WTC11 (cell line): Measurements from ENCODE around the gene YY1AP1. TPM values are rescaled to one million over a fixed set of nuclear protein-coding genes. Genes with fewer than 3 reads are reported as not detected.

Experiments used
- ATAC-seq: fragments of 200-7000 bp; cut with Tn5 transposase; 2 replicates; pipeline ENCODE4 v1.10.0; 2021; ENCODE audit warnings: mild to moderate bottlenecking, moderate library complexity
- CTCF ChIA-PET: fragments of 300-600 bp; sonication (Branson Sonifier 250); formaldehyde crosslinking; loops from one replicate; lab custom pipeline; 2021; ENCODE audit warnings: antibody characterized with exemption; lab: Charles Lee
- POLR2A ChIA-PET: fragments of 350-600 bp; sonication (Branson Sonifier 250); formaldehyde crosslinking; loops from one replicate; lab custom pipeline; 2021; ENCODE audit warnings: antibody characterized with exemption; lab: Charles Lee
- DNase-seq: peaks from one replicate; pipeline ENCODE4 v3.0.0; 2021; ENCODE audit warnings: low spot score
- H3K27ac Mint-ChIP-seq: 2 replicates; pipeline ENCODE4 v1.8.0; 2021; ENCODE audit warnings: mixed read lengths
- H3K27me3 Mint-ChIP-seq: 2 replicates; pipeline ENCODE4 v1.8.0; 2021; ENCODE audit warnings: low read depth, mild to moderate bottlenecking, moderate library complexity, mixed read lengths
- H3K36me3 Mint-ChIP-seq: 2 replicates; pipeline ENCODE4 v1.8.0; 2021; ENCODE audit warnings: mixed read lengths
- H3K4me1 Mint-ChIP-seq: 2 replicates; pipeline ENCODE4 v1.8.0; 2022; ENCODE audit warnings: mixed read lengths
- H3K4me3 Mint-ChIP-seq: 2 replicates; pipeline ENCODE4 v1.8.0; 2021; ENCODE audit warnings: mild to moderate bottlenecking, moderate library complexity, mixed read lengths
- H3K9me3 Mint-ChIP-seq: 2 replicates; pipeline ENCODE4 v1.8.0; 2021; ENCODE audit warnings: mixed read lengths
- AFF4 ChIP-seq: sonication (generic); formaldehyde crosslinking; IDR thresholded peaks from 2 replicates; pipeline ENCODE4 v1.8.1; 2023; ENCODE audit warnings: mild to moderate bottlenecking, missing genetic modification reagents, borderline replicate concordance
- CREM ChIP-seq: sonication (generic); formaldehyde crosslinking; IDR thresholded peaks from 2 replicates; pipeline ENCODE4 v1.8.1; 2022; ENCODE audit warnings: mild to moderate bottlenecking, missing genetic modification reagents, moderate library complexity
- CTCF ChIP-seq: fragments of 200-600 bp; IDR thresholded peaks from 2 replicates; pipeline ENCODE4 v1.8.0; 2022; ENCODE audit warnings: antibody characterized with exemption
- ELF4 ChIP-seq: sonication (generic); formaldehyde crosslinking; IDR thresholded peaks from 2 replicates; pipeline ENCODE4 v1.8.1; 2022; ENCODE audit warnings: low read depth, mild to moderate bottlenecking, moderate library complexity, missing genetic modification reagents
- GABPB1 ChIP-seq: sonication (generic); formaldehyde crosslinking; IDR thresholded peaks from 2 replicates; pipeline ENCODE4 v1.8.1; 2023; ENCODE audit warnings: mild to moderate bottlenecking, missing genetic modification reagents
- MXD4 ChIP-seq: fragments of 250-450 bp; sonication (Bioruptor Pico); IDR thresholded peaks from 2 replicates; pipeline ENCODE4 v1.8.0; 2021; ENCODE audit warnings: mild to moderate bottlenecking, moderate library complexity, borderline replicate concordance
- NFYB ChIP-seq: sonication (generic); formaldehyde crosslinking; conservative IDR thresholded peaks from 2 replicates; pipeline ENCODE4 v1.8.0; 2022; ENCODE audit warnings: low read depth, missing genetic modification reagents
- NR2C2 ChIP-seq: sonication (generic); formaldehyde crosslinking; IDR thresholded peaks from 2 replicates; pipeline ENCODE4 v1.8.0; 2022; ENCODE audit warnings: mild to moderate bottlenecking, missing genetic modification reagents
- PRRX2 ChIP-seq: fragments of 250-450 bp; sonication (Bioruptor Pico); IDR thresholded peaks from 2 replicates; pipeline ENCODE4 v1.8.0; 2021; ENCODE audit warnings: mild to moderate bottlenecking
- RORB ChIP-seq: fragments of 250-450 bp; sonication (Bioruptor Pico); IDR thresholded peaks from 2 replicates; pipeline ENCODE4 v1.9.0; 2021; ENCODE audit warnings: mild to moderate bottlenecking
- SMAD3 ChIP-seq: sonication (generic); formaldehyde crosslinking; IDR thresholded peaks from 2 replicates; pipeline ENCODE4 v1.8.0; 2022; ENCODE audit warnings: missing genetic modification reagents, mild to moderate bottlenecking, borderline replicate concordance
- TEAD4 ChIP-seq: sonication (generic); formaldehyde crosslinking; IDR thresholded peaks from 2 replicates; pipeline ENCODE4 v1.8.0; 2022; ENCODE audit warnings: mild to moderate bottlenecking, missing genetic modification reagents
- ZBTB21 ChIP-seq: sonication (generic); formaldehyde crosslinking; IDR thresholded peaks from 2 replicates; pipeline ENCODE4 v1.8.1; 2023; ENCODE audit warnings: mild to moderate bottlenecking, missing genetic modification reagents, borderline replicate concordance
- ZNF138 ChIP-seq: sonication (generic); formaldehyde crosslinking; conservative IDR thresholded peaks from 2 replicates; pipeline ENCODE4 v1.8.1; 2022; ENCODE audit warnings: mild to moderate bottlenecking, moderate library complexity, missing genetic modification reagents
- ZNF219 ChIP-seq: sonication (generic); formaldehyde crosslinking; IDR thresholded peaks from 2 replicates; pipeline ENCODE4 v1.8.0; 2023; ENCODE audit warnings: missing genetic modification reagents, mild to moderate bottlenecking, borderline replicate concordance
- ZNF232 ChIP-seq: sonication (generic); formaldehyde crosslinking; IDR thresholded peaks from 2 replicates; pipeline ENCODE4 v1.8.0; 2022; ENCODE audit warnings: mild to moderate bottlenecking, missing genetic modification reagents
- ZNF263 ChIP-seq: sonication (generic); formaldehyde crosslinking; IDR thresholded peaks from 2 replicates; pipeline ENCODE4 v1.8.1; 2022; ENCODE audit warnings: low read depth, mild to moderate bottlenecking, moderate library complexity, missing genetic modification reagents
- ZNF416 ChIP-seq: fragments of 250-450 bp; sonication (Bioruptor Pico); IDR thresholded peaks from 2 replicates; pipeline ENCODE4 v1.9.0; 2021; ENCODE audit warnings: mild to moderate bottlenecking, inconsistent platforms
- ZNF423 ChIP-seq: fragments of 250-450 bp; sonication (Bioruptor Pico); IDR thresholded peaks from 2 replicates; pipeline ENCODE4 v2.1.2; 2022; ENCODE audit warnings: mild to moderate bottlenecking, moderate library complexity
- ZNF671 ChIP-seq: fragments of 250-450 bp; sonication (Bioruptor Pico); IDR thresholded peaks from 2 replicates; pipeline ENCODE4 v1.8.0; 2021; ENCODE audit warnings: mild to moderate bottlenecking
- total RNA-seq: library from RNA; stranded (reverse); gene quantifications from 3 replicates; pipeline ENCODE4 v1.2.3, GENCODE V29; 2021
- TF ChIP-seq, protein P1 (sequence below): fragments of 250-450 bp; sonication (Bioruptor Pico); IDR thresholded peaks from 2 replicates; pipeline ENCODE4 v1.8.0; 2021; ENCODE audit warnings: mild to moderate bottlenecking
- TF ChIP-seq, protein P2 (sequence below): sonication (generic); formaldehyde crosslinking; IDR thresholded peaks from 2 replicates; pipeline ENCODE4 v1.8.1; 2022; ENCODE audit warnings: mild to moderate bottlenecking, moderate library complexity, missing genetic modification reagents
- TF ChIP-seq, protein P3 (sequence below): sonication (generic); formaldehyde crosslinking; IDR thresholded peaks from 2 replicates; pipeline ENCODE4 v1.8.0; 2023; ENCODE audit warnings: missing genetic modification reagents
- TF ChIP-seq, protein P4 (sequence below): fragments of 250-450 bp; sonication (Bioruptor Pico); IDR thresholded peaks from 2 replicates; pipeline ENCODE4 v1.9.0; 2021; ENCODE audit warnings: mild to moderate bottlenecking
- TF ChIP-seq, protein P5 (sequence below): sonication (generic); formaldehyde crosslinking; IDR thresholded peaks from 2 replicates; pipeline ENCODE4 v1.8.0; 2022; ENCODE audit warnings: mild to moderate bottlenecking, missing genetic modification reagents

Gene YY1AP1
- total RNA-seq, 1 experiment from 2014 or later = 45.0 TPM

DNA sequence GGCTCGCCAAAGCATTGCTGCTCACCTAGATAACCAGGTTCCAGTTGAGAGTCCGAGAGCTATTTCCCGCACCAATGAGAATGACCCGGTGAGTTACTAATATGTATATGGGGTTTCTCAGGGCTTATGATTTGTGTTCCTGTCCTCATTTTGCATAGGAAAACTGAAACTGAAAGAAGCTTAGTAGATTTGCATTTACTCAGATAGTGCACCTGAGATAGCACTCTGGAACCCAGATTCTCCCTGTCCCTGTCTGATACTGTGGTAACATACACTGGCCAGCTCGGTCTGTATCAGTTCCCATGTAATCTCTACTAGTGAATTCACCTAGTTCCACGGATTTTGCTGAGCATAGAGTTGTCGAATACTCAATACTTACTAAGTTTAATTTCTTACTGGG lies 28.5 kb upstream of the YY1AP1 start:
- no peak for DNase-seq
- CTCF ChIA-PET = interaction anchor here (0.6 to 1.7 kb wide), 3 partner anchors 12 to 669 kb away, joined by 3 to 6 read pairs (median 3); no protein-coding TSS in a partner anchor
- no peak for ATAC-seq
- Mint-ChIP-seq H3K4me1 (no peaks in the 10 kb centered on the region), H3K27me3 (no peaks in the 10 kb centered on the region; the same call in 1 of the 2 replicates), H3K4me3 (no peak overlapping the region), H3K9me3 (no peaks in the 10 kb centered on the region), H3K27ac (no peak overlapping the region), H3K36me3 (peaks cover 54% of the 10 kb centered on the region)
- no peak for TF ChIP-seq GABPB1
- no peak for TF ChIP-seq ELF4
- no peak for TF ChIP-seq NR2C2 (CRISPR knock-in tag)
- no peak for TF ChIP-seq TEAD4
- TF ChIP-seq, protein P1, sequence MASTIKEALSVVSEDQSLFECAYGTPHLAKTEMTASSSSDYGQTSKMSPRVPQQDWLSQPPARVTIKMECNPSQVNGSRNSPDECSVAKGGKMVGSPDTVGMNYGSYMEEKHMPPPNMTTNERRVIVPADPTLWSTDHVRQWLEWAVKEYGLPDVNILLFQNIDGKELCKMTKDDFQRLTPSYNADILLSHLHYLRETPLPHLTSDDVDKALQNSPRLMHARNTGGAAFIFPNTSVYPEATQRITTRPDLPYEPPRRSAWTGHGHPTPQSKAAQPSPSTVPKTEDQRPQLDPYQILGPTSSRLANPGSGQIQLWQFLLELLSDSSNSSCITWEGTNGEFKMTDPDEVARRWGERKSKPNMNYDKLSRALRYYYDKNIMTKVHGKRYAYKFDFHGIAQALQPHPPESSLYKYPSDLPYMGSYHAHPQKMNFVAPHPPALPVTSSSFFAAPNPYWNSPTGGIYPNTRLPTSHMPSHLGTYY = no peak
- TF ChIP-seq MXD4 (CRISPR knock-in tag) = no peak
- no peak for TF ChIP-seq ZNF423
- no peak for TF ChIP-seq RORB (CRISPR knock-in tag)
- no peak for TF ChIP-seq CTCF
- TF ChIP-seq ZNF263 (CRISPR knock-in tag) = no peak
- no peak for TF ChIP-seq ZNF219 (CRISPR knock-in tag)
- TF ChIP-seq, protein P2, sequence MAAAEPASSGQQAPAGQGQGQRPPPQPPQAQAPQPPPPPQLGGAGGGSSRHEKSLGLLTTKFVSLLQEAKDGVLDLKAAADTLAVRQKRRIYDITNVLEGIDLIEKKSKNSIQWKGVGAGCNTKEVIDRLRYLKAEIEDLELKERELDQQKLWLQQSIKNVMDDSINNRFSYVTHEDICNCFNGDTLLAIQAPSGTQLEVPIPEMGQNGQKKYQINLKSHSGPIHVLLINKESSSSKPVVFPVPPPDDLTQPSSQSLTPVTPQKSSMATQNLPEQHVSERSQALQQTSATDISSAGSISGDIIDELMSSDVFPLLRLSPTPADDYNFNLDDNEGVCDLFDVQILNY (CRISPR knock-in tag) = no peak
- TF ChIP-seq, protein P3, sequence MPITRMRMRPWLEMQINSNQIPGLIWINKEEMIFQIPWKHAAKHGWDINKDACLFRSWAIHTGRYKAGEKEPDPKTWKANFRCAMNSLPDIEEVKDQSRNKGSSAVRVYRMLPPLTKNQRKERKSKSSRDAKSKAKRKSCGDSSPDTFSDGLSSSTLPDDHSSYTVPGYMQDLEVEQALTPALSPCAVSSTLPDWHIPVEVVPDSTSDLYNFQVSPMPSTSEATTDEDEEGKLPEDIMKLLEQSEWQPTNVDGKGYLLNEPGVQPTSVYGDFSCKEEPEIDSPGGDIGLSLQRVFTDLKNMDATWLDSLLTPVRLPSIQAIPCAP (CRISPR knock-in tag) = no peak
- TF ChIP-seq AFF4 = no peak
- POLR2A ChIA-PET = no interaction called here

DNA sequence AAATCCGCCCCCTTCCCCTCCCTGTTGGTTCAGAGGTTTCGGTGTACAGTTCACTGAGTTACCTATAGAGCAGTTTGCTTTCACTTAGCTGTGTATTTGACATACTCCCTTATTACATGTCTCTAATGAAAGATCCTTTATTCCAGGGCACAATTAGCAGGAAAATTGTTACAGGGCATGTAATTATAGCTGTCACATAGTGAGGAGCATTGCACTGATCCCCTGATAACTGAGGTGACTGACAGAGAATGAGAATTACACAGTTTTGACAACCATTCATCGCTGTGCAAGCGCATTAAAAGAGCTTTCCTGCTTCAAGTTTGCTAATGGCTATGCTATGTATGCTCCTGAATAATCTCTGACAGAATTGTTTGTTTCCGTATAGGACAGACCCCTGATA lies 27.2 kb upstream of the YY1AP1 start:
- H3K27ac Mint-ChIP-seq = no peak overlapping the region
- DNase-seq (no peak), ATAC-seq (no peak)
- H3K4me1 Mint-ChIP-seq = no peaks in the 10 kb centered on the region
- H3K27me3 Mint-ChIP-seq = no peaks in the 10 kb centered on the region; the same call in 1 of the 2 replicates
- ChIA-PET CTCF (interaction anchor here (1.7 to 2.2 kb wide), 2 partner anchors 13 kb away, joined by 6 to 11 read pairs; no protein-coding TSS in a partner anchor), POLR2A (interaction anchor here (0.6 kb wide), 1 partner anchor 95 kb away, joined by 5 read pairs; no protein-coding TSS in a partner anchor)
- no peak overlapping the region for H3K4me3 Mint-ChIP-seq
- no peaks in the 10 kb centered on the region for H3K9me3 Mint-ChIP-seq
- H3K36me3 Mint-ChIP-seq = peaks cover 52% of the 10 kb centered on the region
- TF ChIP-seq RORB (CRISPR knock-in tag) (no peak), CREM (CRISPR knock-in tag) (no peak), SMAD3 (CRISPR knock-in tag) (no peak), NFYB (CRISPR knock-in tag) (no peak), ZNF263 (CRISPR knock-in tag) (no peak), PRRX2 (CRISPR knock-in tag) (no peak), ELF4 (no peak), ZNF219 (CRISPR knock-in tag) (no peak), ZNF671 (CRISPR knock-in tag) (no peak), ZNF416 (CRISPR knock-in tag) (no peak), ZBTB21 (CRISPR knock-in tag) (no peak), MXD4 (CRISPR knock-in tag) (no peak), ZNF232 (CRISPR knock-in tag) (no peak), ZNF138 (CRISPR knock-in tag) (no peak)
- TF ChIP-seq, protein P4, sequence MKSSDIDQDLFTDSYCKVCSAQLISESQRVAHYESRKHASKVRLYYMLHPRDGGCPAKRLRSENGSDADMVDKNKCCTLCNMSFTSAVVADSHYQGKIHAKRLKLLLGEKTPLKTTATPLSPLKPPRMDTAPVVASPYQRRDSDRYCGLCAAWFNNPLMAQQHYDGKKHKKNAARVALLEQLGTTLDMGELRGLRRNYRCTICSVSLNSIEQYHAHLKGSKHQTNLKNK (CRISPR knock-in tag) = no peak
- TF ChIP-seq, protein P1 = no peak
- TF ChIP-seq, protein P5, sequence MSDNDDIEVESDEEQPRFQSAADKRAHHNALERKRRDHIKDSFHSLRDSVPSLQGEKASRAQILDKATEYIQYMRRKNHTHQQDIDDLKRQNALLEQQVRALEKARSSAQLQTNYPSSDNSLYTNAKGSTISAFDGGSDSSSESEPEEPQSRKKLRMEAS (CRISPR knock-in tag) = no peak
